C4-2B (cell line): ENCODE data around the gene UAP1L1.

Experiments used
- H3K27ac ChIP-seq: fragments of 450-650 bp; 2 replicates; pipeline ENCODE4 v1.5.1; 2017
- CTCF ChIP-seq: fragments of 450-650 bp; conservative IDR thresholded peaks from 2 replicates; pipeline ENCODE4 v1.5.1; 2017; ENCODE audit warnings: mild to moderate bottlenecking
- ZFX ChIP-seq: fragments of 450-650 bp; IDR thresholded peaks from 2 replicates; pipeline ENCODE4 v1.6.1; 2017

The UAP1L1 gene

GRCh38 chr9:137076636-137077009 lies 694 bp upstream of the UAP1L1 start:
- H3K27ac ChIP-seq = peak overlapping the region; percentile 71; the same call in 1 of the 2 replicates
- TF ChIP-seq ZFX = no peak
- no peak for TF ChIP-seq CTCF

- TF ChIP-seq CTCF (no peak), ZFX (0 out of 2 replicates have a peak, but pooled peaks have one; percentile 49)
- peak overlapping the region; percentile 71 for H3K27ac ChIP-seq
These were observed 709 bp downstream of the UAP1L1 start for GRCh38 chr9:137077758-137078693.

- H3K27ac ChIP-seq = no peak overlapping the region; the same call in 1 of the 2 replicates
- no peak for TF ChIP-seq ZFX
- no peak for TF ChIP-seq CTCF
These were observed 1.5 kb downstream of the UAP1L1 start for GRCh38 chr9:137078701-137079400.

GRCh38 chr9:137079401-137079787 lies 2.1 kb downstream of the UAP1L1 start:
- TF ChIP-seq CTCF = no peak
- TF ChIP-seq ZFX = no peak
- no peak overlapping the region for H3K27ac ChIP-seq

- TF ChIP-seq ZFX (no peak), CTCF (no peak)
- H3K27ac ChIP-seq = no peak overlapping the region
These were observed 3.2 kb downstream of the UAP1L1 start for GRCh38 chr9:137080260-137081122.

- TF ChIP-seq ZFX (no peak), CTCF (no peak)
- no peak overlapping the region for H3K27ac ChIP-seq
These were observed 5.1 kb downstream of the UAP1L1 start for GRCh38 chr9:137082222-137082924.
